ENCODE data around the gene SMLR1. TPM values are rescaled to one million over a fixed set of nuclear protein-coding genes. Genes with fewer than 3 reads are reported as not detected.

SMLR1 gene
- total and polyA plus RNA-seq, 2 experiments from 2014 or later = not detected

DNA sequence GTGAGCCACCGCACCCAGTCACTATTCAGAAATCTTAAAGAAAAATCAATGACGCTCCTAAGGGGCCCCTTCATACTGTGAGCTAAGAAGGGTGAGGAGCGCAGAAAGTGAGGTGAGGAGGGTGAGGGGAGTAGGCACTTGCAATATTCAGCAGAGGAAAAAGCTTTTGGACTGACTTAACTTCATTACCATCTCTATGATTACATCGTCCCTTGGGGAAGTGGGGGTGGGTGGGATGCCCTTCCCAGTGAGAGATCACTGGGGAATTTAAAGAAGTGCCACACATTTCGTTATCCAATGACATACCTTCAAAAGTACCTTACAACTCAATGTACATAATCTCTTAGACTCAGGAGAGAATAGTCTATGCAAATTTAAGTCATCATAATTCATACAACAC, 46.5 kb downstream of the SMLR1 start:
- H3K27ac ChIP-seq (ENCODE audit: low read depth) = no peak overlapping the region
- H3F3A ChIP-seq (replicated peaks; ENCODE audit: low read depth) = no peaks in the 10 kb centered on the region
- H2AFZ ChIP-seq = no peak overlapping the region
- ATAC-seq (no peak; the same call in 2 of the 3 replicates), DNase-seq (ENCODE audit: low spot score) (no peak)
- H3K27me3 ChIP-seq (ENCODE audit: insufficient read depth) = no peaks in the 10 kb centered on the region
- H3K36me3 ChIP-seq (ENCODE audit: insufficient read depth) = no peaks in the 10 kb centered on the region
- no peaks in the 10 kb centered on the region for H3K9me2 ChIP-seq (ENCODE audit: insufficient read depth)
- Mint-ChIP-seq H3K27ac (no peak overlapping the region), H3K9me3 (no peaks in the 10 kb centered on the region), H3K4me3 (no peak overlapping the region), H3K36me3 (ENCODE audit: low read depth) (peaks cover 9% of the 10 kb centered on the region), H3K4me1 (peaks cover 21% of the 10 kb centered on the region), H3K27me3 (ENCODE audit: insufficient read depth, low read depth, poor library complexity) (peaks cover 3% of the 10 kb centered on the region)
- H4K20me1 ChIP-seq (replicated peaks; ENCODE audit: insufficient read depth) = no peaks in the 10 kb centered on the region
- H3K4me2 ChIP-seq = no peak overlapping the region
- H3K4me3 ChIP-seq = no peak overlapping the region
- H3K4me1 ChIP-seq (ENCODE audit: insufficient read depth) = peaks cover 8% of the 10 kb centered on the region
- no peaks in the 10 kb centered on the region for H3K79me2 ChIP-seq (replicated peaks; ENCODE audit: insufficient read depth)
- TF ChIP-seq JUNB (IDR thresholded peaks at IDR 0.05; ENCODE audit: unreplicated experiment) (no peak), ZNF114 (CRISPR knock-in tag; IDR thresholded peaks at IDR 0.05) (no peak), POLR2AphosphoS5 (IDR thresholded peaks at IDR 0.05; ENCODE audit: low read depth) (no peak), EZH2phosphoT487 (IDR thresholded peaks at IDR 0.05; ENCODE audit: unreplicated experiment) (no peak), ZNF331 (CRISPR knock-in tag; IDR thresholded peaks at IDR 0.05; ENCODE audit: low read depth) (no peak), EZH2 (IDR thresholded peaks at IDR 0.05; ENCODE audit: low read depth, unreplicated experiment) (no peak), NANOG (IDR thresholded peaks at IDR 0.05; ENCODE audit: borderline replicate concordance) (no peak), CREB1 (CRISPR knock-in tag; IDR thresholded peaks at IDR 0.05; ENCODE audit: low read depth) (no peak), STAT1 (IDR thresholded peaks at IDR 0.05; ENCODE audit: unreplicated experiment) (no peak)
- TF ChIP-seq, protein P1, sequence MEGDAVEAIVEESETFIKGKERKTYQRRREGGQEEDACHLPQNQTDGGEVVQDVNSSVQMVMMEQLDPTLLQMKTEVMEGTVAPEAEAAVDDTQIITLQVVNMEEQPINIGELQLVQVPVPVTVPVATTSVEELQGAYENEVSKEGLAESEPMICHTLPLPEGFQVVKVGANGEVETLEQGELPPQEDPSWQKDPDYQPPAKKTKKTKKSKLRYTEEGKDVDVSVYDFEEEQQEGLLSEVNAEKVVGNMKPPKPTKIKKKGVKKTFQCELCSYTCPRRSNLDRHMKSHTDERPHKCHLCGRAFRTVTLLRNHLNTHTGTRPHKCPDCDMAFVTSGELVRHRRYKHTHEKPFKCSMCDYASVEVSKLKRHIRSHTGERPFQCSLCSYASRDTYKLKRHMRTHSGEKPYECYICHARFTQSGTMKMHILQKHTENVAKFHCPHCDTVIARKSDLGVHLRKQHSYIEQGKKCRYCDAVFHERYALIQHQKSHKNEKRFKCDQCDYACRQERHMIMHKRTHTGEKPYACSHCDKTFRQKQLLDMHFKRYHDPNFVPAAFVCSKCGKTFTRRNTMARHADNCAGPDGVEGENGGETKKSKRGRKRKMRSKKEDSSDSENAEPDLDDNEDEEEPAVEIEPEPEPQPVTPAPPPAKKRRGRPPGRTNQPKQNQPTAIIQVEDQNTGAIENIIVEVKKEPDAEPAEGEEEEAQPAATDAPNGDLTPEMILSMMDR (conservative IDR thresholded peaks at IDR 0.05; ENCODE audit: low read depth in 2 of 2) = no peak
- TF ChIP-seq, protein P2, sequence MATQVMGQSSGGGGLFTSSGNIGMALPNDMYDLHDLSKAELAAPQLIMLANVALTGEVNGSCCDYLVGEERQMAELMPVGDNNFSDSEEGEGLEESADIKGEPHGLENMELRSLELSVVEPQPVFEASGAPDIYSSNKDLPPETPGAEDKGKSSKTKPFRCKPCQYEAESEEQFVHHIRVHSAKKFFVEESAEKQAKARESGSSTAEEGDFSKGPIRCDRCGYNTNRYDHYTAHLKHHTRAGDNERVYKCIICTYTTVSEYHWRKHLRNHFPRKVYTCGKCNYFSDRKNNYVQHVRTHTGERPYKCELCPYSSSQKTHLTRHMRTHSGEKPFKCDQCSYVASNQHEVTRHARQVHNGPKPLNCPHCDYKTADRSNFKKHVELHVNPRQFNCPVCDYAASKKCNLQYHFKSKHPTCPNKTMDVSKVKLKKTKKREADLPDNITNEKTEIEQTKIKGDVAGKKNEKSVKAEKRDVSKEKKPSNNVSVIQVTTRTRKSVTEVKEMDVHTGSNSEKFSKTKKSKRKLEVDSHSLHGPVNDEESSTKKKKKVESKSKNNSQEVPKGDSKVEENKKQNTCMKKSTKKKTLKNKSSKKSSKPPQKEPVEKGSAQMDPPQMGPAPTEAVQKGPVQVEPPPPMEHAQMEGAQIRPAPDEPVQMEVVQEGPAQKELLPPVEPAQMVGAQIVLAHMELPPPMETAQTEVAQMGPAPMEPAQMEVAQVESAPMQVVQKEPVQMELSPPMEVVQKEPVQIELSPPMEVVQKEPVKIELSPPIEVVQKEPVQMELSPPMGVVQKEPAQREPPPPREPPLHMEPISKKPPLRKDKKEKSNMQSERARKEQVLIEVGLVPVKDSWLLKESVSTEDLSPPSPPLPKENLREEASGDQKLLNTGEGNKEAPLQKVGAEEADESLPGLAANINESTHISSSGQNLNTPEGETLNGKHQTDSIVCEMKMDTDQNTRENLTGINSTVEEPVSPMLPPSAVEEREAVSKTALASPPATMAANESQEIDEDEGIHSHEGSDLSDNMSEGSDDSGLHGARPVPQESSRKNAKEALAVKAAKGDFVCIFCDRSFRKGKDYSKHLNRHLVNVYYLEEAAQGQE (IDR thresholded peaks at IDR 0.05; ENCODE audit: unreplicated experiment) = no peak
- TF ChIP-seq, protein P3, sequence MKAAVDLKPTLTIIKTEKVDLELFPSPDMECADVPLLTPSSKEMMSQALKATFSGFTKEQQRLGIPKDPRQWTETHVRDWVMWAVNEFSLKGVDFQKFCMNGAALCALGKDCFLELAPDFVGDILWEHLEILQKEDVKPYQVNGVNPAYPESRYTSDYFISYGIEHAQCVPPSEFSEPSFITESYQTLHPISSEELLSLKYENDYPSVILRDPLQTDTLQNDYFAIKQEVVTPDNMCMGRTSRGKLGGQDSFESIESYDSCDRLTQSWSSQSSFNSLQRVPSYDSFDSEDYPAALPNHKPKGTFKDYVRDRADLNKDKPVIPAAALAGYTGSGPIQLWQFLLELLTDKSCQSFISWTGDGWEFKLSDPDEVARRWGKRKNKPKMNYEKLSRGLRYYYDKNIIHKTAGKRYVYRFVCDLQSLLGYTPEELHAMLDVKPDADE (IDR thresholded peaks at IDR 0.05) = no peak
- TF ChIP-seq, protein P4, sequence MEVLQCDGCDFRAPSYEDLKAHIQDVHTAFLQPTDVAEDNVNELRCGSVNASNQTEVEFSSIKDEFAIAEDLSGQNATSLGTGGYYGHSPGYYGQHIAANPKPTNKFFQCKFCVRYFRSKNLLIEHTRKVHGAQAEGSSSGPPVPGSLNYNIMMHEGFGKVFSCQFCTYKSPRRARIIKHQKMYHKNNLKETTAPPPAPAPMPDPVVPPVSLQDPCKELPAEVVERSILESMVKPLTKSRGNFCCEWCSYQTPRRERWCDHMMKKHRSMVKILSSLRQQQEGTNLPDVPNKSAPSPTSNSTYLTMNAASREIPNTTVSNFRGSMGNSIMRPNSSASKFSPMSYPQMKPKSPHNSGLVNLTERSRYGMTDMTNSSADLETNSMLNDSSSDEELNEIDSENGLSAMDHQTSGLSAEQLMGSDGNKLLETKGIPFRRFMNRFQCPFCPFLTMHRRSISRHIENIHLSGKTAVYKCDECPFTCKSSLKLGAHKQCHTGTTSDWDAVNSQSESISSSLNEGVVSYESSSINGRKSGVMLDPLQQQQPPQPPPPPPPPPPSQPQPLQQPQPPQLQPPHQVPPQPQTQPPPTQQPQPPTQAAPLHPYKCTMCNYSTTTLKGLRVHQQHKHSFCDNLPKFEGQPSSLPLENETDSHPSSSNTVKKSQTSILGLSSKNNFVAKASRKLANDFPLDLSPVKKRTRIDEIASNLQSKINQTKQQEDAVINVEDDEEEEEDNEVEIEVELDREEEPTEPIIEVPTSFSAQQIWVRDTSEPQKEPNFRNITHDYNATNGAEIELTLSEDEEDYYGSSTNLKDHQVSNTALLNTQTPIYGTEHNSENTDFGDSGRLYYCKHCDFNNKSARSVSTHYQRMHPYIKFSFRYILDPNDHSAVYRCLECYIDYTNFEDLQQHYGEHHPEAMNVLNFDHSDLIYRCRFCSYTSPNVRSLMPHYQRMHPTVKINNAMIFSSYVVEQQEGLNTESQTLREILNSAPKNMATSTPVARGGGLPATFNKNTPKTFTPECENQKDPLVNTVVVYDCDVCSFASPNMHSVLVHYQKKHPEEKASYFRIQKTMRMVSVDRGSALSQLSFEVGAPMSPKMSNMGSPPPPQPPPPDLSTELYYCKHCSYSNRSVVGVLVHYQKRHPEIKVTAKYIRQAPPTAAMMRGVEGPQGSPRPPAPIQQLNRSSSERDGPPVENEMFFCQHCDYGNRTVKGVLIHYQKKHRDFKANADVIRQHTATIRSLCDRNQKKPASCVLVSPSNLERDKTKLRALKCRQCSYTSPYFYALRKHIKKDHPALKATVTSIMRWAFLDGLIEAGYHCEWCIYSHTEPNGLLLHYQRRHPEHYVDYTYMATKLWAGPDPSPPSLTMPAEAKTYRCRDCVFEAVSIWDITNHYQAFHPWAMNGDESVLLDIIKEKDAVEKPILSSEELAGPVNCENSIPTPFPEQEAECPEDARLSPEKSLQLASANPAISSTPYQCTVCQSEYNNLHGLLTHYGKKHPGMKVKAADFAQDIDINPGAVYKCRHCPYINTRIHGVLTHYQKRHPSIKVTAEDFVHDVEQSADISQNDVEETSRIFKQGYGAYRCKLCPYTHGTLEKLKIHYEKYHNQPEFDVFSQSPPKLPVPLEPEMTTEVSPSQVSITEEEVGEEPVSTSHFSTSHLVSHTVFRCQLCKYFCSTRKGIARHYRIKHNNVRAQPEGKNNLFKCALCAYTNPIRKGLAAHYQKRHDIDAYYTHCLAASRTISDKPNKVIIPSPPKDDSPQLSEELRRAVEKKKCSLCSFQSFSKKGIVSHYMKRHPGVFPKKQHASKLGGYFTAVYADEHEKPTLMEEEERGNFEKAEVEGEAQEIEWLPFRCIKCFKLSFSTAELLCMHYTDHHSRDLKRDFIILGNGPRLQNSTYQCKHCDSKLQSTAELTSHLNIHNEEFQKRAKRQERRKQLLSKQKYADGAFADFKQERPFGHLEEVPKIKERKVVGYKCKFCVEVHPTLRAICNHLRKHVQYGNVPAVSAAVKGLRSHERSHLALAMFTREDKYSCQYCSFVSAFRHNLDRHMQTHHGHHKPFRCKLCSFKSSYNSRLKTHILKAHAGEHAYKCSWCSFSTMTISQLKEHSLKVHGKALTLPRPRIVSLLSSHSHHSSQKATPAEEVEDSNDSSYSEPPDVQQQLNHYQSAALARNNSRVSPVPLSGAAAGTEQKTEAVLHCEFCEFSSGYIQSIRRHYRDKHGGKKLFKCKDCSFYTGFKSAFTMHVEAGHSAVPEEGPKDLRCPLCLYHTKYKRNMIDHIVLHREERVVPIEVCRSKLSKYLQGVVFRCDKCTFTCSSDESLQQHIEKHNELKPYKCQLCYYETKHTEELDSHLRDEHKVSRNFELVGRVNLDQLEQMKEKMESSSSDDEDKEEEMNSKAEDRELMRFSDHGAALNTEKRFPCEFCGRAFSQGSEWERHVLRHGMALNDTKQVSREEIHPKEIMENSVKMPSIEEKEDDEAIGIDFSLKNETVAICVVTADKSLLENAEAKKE (CRISPR knock-in tag; IDR thresholded peaks at IDR 0.05) = no peak
